ENCODE measurements around the gene HIRA. TPM values are rescaled to one million over a fixed set of nuclear protein-coding genes. Genes with fewer than 3 reads are reported as not detected.

Gene HIRA
- total and polyA plus RNA-seq, 9 of the 15 experiments (the other 6 are each of a cell fraction or from before 2014, with no cell fraction given): 0.96 to 132 (median 58.4) TPM

- 0 out of 2 replicates have a peak, but pooled peaks have one; percentile 7 for TF ChIP-seq TCFL5 (CRISPR knock-in tag; conservative IDR thresholded peaks at IDR 0.05)
- TF ChIP-seq HDAC1 (IDR thresholded peaks at IDR 0.05): peak in 1 of 2 experiments; percentile 67; a peak in 1 of 4 replicates
- TF ChIP-seq BRF2 (IDR thresholded peaks at IDR 0.05; ENCODE audit: borderline replicate concordance, insufficient read depth, insufficient read length): no peak
- TF ChIP-seq TRIM28 (IDR thresholded peaks at IDR 0.05): no peak
- TF ChIP-seq BDP1 (IDR thresholded peaks at IDR 0.05; ENCODE audit: insufficient read depth, insufficient read length): no peak
- no peak for TF ChIP-seq ZFX (CRISPR knock-in tag; IDR thresholded peaks at IDR 0.05)
- no peak for TF ChIP-seq GTF2E2 (tag; IDR thresholded peaks at IDR 0.05)
- no peak for TF ChIP-seq ZBTB49 (CRISPR knock-in tag; IDR thresholded peaks at IDR 0.05; ENCODE audit: borderline replicate concordance)
- no peak for TF ChIP-seq ZBTB1 (CRISPR knock-in tag; IDR thresholded peaks at IDR 0.05; ENCODE audit: borderline replicate concordance, low read depth)
- TF ChIP-seq HSF4 (CRISPR knock-in tag; IDR thresholded peaks at IDR 0.05; ENCODE audit: borderline replicate concordance): peak; percentile 69; the same call in 1 of the 2 replicates
- TF ChIP-seq ZKSCAN1 (IDR thresholded peaks at IDR 0.05; ENCODE audit: low read depth, low read length): no peak
- TF ChIP-seq PHF20 (IDR thresholded peaks at IDR 0.05; ENCODE audit: partially characterized antibody): no peak
- TF ChIP-seq ADNP (tag; IDR thresholded peaks at IDR 0.05): no peak
- TF ChIP-seq XRCC5 (IDR thresholded peaks at IDR 0.05; ENCODE audit: low read depth, low read length): no peak
- TF ChIP-seq ZZZ3 (IDR thresholded peaks at IDR 0.05): no peak
- no peak for TF ChIP-seq TCF3 (CRISPR knock-in tag; IDR thresholded peaks at IDR 0.05)
- no peak for TF ChIP-seq MAX (CRISPR knock-in tag; IDR thresholded peaks at IDR 0.05)
- no peak for TF ChIP-seq NCOA4 (IDR thresholded peaks at IDR 0.05; ENCODE audit: partially characterized antibody)
- no peak for TF ChIP-seq RFX5 (IDR thresholded peaks at IDR 0.05; ENCODE audit: low read depth, low read length)
- TF ChIP-seq ELF4 (CRISPR knock-in tag; IDR thresholded peaks at IDR 0.05): peak; percentile 81; the same call in 1 of the 2 replicates
- TF ChIP-seq NEUROD1 (IDR thresholded peaks at IDR 0.05; ENCODE audit: borderline replicate concordance, low read depth, low read length, partially characterized antibody): no peak
- TF ChIP-seq CBX5 (IDR thresholded peaks at IDR 0.05; ENCODE audit: borderline replicate concordance, low read depth): no peak
- TF ChIP-seq THAP7 (CRISPR knock-in tag; IDR thresholded peaks at IDR 0.05): no peak
- TF ChIP-seq EHMT2 (IDR thresholded peaks at IDR 0.05): peak; percentile 63; the same call in 1 of the 2 replicates
- TF ChIP-seq CBX1 (IDR thresholded peaks at IDR 0.05; ENCODE audit: low read depth): no peak
- no peak for TF ChIP-seq RBM15 (IDR thresholded peaks at IDR 0.05; ENCODE audit: insufficient read depth, low read length)
Measured at GRCh38 chr22:19448076-19448607, 16.6 kb upstream of the HIRA start (continued).
